AG10803 (cell line): Measurements from ENCODE around the gene ARHGAP22.

Experiments used
- DNase-seq: peaks from one replicate; pipeline ENCODE4 v3.0.0; 2010; ENCODE audit warnings: low read depth
- H3K4me3 ChIP-seq: 2 replicates; pipeline ENCODE4 v1.5.1; 2011; ENCODE audit warnings: mild to moderate bottlenecking, low read length, control low read depth
- TF ChIP-seq, protein P1 (sequence below): conservative IDR thresholded peaks from 2 replicates; pipeline ENCODE4 v1.5.1; 2011; ENCODE audit warnings: mild to moderate bottlenecking, low read length, control low read depth, inconsistent platforms

The ARHGAP22 gene

DNA sequence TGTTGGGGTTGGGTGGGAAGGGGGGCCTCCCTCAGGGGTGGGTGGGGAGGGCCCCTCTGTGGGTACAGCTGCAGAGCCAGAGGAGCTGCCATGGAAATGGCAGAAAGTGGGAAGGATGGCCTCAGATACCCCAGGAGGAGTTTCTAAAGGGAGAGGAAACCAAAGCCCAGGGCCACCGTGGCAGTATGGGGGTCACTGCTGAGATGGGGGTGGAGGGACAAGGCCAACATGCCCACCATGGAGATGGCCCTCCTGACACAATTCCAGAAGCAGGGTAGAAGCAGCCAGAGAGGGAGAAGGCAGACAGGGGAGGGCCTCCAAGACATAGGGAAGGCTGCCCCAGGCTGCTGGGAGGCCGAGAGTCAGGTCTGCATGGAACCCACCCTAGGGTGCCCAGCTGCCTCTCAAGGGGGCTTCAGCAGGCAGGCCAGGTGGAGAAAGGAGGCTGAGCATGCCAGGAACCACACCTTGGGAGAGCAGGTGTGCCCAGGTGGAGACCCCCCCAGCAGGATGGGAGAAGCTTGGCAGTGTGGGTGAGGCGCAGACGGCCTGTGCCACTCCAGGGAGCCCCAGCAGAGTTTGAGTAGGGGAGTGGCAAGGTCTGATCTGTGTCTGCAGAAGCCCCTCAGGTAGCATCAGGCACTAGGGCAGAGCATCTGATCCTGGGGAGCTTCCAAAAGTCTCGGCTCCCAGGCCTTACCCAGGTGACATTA lies 146.8 kb downstream of the ARHGAP22 start:
- no peak overlapping the region for H3K4me3 ChIP-seq
- TF ChIP-seq, protein P1, sequence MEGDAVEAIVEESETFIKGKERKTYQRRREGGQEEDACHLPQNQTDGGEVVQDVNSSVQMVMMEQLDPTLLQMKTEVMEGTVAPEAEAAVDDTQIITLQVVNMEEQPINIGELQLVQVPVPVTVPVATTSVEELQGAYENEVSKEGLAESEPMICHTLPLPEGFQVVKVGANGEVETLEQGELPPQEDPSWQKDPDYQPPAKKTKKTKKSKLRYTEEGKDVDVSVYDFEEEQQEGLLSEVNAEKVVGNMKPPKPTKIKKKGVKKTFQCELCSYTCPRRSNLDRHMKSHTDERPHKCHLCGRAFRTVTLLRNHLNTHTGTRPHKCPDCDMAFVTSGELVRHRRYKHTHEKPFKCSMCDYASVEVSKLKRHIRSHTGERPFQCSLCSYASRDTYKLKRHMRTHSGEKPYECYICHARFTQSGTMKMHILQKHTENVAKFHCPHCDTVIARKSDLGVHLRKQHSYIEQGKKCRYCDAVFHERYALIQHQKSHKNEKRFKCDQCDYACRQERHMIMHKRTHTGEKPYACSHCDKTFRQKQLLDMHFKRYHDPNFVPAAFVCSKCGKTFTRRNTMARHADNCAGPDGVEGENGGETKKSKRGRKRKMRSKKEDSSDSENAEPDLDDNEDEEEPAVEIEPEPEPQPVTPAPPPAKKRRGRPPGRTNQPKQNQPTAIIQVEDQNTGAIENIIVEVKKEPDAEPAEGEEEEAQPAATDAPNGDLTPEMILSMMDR: no peak
- DNase-seq: no peak

DNA sequence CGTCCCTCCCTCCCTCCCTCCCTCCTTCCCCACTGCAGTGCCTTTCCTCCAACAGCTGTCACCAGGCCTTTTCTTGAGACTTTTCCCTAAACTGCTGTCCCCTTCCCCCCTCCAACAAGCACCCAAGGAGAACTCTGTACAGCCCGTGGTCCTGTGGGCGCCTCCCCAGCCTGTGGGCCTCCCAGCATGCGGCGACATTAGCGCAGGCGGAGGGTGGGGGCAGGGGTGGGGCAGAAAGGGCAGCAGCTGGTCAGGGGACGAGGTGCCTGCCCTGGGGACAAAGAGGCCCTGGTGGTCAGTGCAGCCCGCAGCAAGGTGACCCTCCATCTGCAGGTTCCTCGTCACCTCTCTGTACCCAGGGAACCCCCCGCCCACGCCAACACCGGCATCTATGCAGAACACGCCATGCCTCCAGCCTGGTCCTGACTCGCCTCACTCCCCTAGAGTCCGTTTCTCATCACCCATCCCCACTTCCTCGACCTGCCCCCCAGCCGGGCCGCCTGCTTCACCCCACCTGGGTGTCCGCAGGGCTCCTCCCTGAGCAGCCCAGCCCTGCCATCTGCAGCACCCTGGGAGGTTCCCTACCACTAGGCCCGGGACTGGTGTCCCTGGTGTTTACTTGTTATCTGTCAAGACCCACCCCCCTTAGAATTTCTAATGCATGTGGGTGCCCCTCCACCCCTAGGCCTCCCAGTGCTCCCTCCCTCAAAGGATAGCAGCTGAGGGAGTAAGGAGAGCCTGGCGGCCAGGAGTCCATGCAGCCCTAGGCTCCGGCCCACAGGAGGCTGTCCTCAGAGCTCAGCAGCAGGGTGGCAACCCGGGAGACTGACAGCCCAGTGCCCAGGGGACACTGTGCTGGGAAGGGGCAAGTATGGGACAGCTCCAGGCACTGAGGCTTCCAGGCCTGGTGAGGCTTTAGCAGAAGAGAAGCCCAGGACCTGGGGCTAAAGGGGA lies 147.8 kb downstream of the ARHGAP22 start:
- TF ChIP-seq, protein P1: no peak
- H3K4me3 ChIP-seq: no peak overlapping the region
- no peak for DNase-seq

DNA sequence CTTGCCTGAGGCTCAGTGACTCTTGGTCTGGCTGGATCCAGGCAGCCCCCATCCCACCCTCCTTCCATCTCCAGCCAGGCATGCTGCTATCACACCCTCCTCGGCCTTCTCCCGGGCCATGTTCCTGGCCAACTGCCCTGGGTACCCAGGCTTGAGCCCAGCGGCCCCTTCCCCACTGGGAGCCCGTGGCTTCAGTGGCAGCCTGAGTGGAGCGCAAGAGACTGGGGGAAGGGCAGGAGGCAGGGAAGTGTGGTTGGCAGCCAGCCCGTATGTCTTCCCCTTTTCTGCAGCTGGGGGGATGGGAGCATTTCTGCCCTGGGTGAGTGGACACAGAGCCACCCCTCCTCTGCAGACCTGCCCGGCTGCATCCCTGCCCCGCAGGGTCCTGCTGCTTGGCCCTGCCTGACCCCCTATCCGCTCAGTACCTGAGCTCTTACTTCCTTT lies 148.5 kb downstream of the ARHGAP22 start:
- DNase-seq: peak; percentile 7
- TF ChIP-seq, protein P1: no peak

DNA sequence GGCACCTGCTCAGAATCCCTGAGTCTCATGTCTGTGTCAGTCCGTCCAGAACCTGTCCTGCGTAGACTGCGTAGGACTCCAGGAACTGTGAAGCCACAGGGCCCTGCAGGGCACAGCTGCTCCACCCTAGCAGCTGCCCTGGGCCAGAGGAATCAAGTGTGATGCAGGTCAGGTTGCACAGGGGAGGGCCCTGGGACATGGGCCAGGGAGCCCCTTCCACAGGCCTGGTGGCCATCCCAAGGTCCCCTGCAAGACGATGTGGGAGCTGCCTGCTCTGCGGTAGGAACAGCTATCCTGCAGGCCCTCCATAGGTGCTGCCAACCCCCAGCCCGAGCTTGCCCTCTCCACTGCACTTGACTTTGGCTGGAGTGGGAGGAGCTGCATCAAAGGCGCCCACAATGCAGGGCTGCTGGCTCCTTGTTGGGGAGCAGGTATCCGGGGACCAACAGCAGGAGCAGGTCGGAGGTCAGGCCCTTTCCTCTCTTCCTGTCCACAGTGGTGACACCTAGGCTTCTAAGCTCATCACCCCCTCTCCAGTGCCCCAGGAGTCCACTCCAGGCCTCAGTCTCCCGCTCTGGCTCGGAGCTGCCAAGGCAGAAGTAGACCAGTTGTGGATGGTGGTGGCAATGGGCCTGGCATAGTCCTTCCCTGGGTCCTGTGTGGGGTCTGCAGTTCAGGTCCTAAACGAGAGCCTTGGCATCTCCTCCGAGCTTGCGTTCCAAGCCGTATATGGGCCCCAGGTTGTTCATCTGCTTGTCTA lies 149.3 kb downstream of the ARHGAP22 start:
- no peak for DNase-seq
- TF ChIP-seq, protein P1: no peak
- no peak overlapping the region for H3K4me3 ChIP-seq

More for the DNA sequence above, 148.5 kb downstream of the ARHGAP22 start:
- no peak overlapping the region for H3K4me3 ChIP-seq

DNA sequence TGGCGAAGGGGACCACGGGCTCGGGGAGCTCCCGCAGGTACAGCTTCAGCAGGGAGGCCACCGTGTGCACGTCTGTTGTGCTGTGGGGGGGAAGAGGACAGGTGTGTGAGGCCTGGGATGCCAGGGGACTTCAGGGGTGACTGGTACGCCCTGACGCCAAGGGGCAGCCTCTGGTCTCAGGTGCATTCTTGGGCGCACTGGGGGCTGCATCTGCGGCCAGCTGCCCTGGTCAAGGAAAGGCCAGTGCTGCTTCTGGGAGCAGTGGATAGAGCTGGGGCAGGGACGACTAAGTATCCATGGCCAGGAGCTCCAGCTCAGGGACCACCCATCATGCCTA lies 149.8 kb downstream of the ARHGAP22 start:
- no peak for DNase-seq
- TF ChIP-seq, protein P1: no peak
- no peak overlapping the region for H3K4me3 ChIP-seq

GRCh38 chr10:48454302-48455054 lies 150.4 kb downstream of the ARHGAP22 start:
- no peak overlapping the region for H3K4me3 ChIP-seq
- DNase-seq: no peak
- TF ChIP-seq, protein P1: no peak
